Thoracic aorta endothelial cell (primary cell): ENCODE results near the gene LSAMP. TPM values are rescaled to one million over a fixed set of nuclear protein-coding genes. Genes with fewer than 3 reads are reported as not detected.

Experiments
- small RNA-seq: library from RNA; depleted of rRNA; stranded (forward); fragments of <200 nt; gene quantifications from one replicate; pipeline ENCODE3, GENCODE V24; 2012
- total RNA-seq: library from RNA; depleted of rRNA; stranded (reverse); fragments of >200 nt; gene quantifications from 2 replicates; pipeline ENCODE4 v1.2.3, GENCODE V29; 2012

The LSAMP gene
- total RNA-seq, result under 0.01 and 0.07 TPM in 2 replicates

DNA sequence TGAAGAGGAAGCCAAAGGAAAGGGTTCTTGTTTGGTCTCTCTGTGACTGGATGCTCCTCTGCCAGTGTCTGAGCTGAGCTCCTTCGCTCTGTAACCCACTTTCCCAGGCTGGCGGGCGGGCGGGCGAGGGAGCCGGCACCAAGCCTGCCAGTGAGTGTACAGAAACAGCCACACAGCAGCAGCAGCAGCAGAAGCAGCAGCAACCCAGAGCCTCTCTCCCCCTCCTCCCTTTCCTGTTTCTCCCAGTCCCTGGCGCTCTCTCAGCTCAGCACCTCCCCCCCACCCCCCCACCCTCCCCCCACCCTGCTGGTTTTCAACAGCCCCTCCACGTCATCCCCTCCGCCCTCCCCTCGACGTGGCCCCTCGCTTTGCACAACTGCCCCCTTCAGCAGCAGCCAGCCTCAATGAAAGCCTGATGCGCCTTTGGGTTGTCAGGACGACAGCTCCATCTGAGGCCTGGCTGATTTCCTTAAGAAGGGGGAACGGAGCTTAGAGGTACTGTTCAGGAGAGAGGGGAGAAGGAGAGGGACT lies at the start of gene LSAMP:
Gene LSAMP (minus strand): TSS at position 177 of the 531 bp plus-strand sequence.

Small RNAs within 50 kb of the gene (small RNA-seq; reads per million reads assigned to genes)
- gene RN7SL815P, result not detected
